Measurements from ENCODE around the gene IGHMBP2.
A peak's percentile ranks its signal among the peaks of the same experiment; 100 is the strongest.

Gene IGHMBP2

DNA sequence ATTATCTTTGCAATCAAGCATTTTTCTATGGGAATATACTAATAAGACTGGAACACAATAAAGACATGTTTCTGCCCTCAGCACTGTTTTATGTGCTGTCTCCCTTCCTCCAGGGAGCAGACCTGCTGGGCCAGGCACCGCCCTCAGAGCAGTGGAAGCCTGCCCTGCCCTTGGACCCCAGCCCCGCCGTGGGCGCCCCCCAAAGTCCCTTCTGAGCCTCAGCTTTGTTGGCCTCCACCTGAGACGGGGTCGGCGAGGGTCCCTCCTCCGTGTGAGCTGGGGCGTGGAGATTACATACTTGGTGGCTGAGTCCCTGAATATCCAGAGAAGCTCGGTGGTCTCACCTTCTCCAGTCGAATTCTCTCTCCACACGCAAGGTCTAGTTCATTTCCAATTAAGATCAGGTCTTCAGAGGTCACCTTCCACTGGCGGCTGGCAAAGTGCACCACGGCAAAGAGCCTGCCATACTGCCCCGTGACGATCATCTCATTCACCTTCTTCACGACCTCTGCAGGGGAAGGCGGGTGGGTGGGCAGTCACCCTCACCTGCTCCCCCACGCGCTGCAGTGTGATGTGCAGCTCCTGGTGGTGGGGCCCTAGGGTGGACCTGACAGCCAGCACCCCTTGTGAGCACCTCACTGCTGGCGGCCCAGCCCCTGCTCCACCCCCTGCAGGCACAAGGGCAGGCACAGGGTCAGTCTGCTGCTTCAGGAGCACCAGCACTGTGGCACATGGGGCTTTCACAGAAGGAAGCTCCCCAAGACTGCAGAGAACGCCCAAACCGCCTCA lies 7.3 kb upstream of the IGHMBP2 start:
- no peak for TF ChIP-seq JUND (IDR thresholded peaks at IDR 0.05; ENCODE audit: low read depth)
- no peak for DNase-seq (ENCODE audit: low read depth in 1 of 2, low spot score in 1 of 2)
- in situ Hi-C loops (cut with HindIII; ENCODE audit: low pct_unique_long_range_greater_than_20kb, low sequenced_read_pairs), result no loop called here

DNA sequence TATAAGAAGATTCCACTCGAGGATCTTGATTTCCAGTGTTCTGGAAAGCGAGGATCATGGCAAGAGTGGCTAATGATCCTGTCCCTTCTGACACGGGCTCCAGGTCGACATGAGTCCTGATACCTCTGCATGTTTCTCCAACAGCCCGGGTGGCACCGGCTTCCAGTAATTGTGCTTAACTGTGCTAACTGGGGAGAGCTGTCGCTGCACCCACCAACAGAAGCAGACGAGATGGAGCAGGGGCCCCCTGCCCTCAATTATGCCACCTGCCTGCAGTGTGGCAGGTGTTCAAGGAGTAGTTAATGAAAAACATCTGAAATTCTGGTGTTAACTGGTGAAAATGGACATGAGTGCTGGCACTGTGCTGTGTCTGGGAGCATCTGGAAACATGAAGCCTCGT lies 6.2 kb upstream of the IGHMBP2 start:
- TF ChIP-seq JUND (IDR thresholded peaks at IDR 0.05; ENCODE audit: low read depth), result no peak
- no peak for DNase-seq (ENCODE audit: low read depth in 1 of 2, low spot score in 1 of 2)
- in situ Hi-C loops (cut with HindIII; ENCODE audit: low pct_unique_long_range_greater_than_20kb, low sequenced_read_pairs), result no loop called here

DNA sequence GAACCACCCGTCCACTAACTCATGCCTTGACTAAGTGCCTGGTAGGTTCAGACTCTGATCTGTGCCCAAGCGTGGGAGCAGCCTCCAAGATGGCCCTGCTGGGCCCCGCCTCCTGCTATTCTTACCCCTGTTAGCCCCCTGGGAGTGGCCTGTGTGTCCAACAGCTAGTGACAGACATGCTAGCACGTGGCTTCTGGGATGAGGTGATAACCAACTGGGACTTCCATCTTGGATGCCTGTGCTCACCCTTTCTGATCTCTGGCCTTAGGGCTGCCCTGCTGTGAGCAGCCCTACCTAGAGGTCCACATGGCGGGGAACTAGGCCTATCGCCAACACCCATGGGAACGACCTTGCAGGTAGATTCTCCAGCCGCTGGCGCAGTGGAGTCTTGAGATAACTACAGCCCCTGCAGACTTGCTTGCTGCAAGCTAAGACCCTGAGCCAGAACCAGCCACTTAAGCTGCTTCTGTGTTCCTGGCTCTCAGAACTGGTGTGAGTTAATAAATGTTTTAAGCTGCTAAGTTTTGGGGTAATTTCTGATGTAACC lies 2.8 kb upstream of the IGHMBP2 start:
- TF ChIP-seq JUND (IDR thresholded peaks at IDR 0.05; ENCODE audit: low read depth), result no peak
- no peak for DNase-seq (ENCODE audit: low read depth in 1 of 2, low spot score in 1 of 2)
- in situ Hi-C loops (cut with HindIII; ENCODE audit: low pct_unique_long_range_greater_than_20kb, low sequenced_read_pairs), result no loop called here

DNA sequence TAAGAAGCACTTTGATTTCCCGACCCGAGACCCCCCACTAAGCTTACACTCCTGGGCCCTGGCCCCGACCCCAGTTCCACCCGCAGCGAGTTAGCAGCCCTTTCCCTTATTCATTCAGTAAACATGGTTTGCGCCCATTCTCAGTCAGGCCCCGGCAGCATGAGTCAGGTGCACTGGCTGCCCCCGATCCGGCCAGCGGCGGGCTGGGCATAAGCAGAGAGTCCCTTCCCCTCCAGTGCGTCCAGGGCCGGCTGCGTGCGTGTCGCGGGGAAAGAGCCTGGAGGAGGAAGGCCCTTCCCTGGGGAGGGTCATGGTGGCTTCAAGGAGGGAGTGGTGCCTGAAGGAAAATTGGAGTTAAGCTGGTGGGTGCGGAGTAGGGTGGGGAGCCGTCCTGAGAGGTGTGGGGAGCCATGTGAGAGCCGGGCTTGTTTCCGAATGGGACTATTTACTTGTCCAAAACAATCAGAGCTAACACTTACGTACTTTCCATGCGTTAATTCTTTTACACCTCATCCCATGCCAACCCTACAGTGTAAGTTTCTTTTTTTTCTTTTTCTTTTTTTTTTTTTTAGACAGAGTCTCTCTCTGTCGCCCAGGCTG lies 657 bp downstream of the IGHMBP2 start:
- DNase-seq (ENCODE audit: low read depth in 1 of 2, low spot score in 1 of 2), result peak; percentile 23 to 64
- in situ Hi-C loops (cut with HindIII; ENCODE audit: low pct_unique_long_range_greater_than_20kb, low sequenced_read_pairs), result no loop called here

DNA sequence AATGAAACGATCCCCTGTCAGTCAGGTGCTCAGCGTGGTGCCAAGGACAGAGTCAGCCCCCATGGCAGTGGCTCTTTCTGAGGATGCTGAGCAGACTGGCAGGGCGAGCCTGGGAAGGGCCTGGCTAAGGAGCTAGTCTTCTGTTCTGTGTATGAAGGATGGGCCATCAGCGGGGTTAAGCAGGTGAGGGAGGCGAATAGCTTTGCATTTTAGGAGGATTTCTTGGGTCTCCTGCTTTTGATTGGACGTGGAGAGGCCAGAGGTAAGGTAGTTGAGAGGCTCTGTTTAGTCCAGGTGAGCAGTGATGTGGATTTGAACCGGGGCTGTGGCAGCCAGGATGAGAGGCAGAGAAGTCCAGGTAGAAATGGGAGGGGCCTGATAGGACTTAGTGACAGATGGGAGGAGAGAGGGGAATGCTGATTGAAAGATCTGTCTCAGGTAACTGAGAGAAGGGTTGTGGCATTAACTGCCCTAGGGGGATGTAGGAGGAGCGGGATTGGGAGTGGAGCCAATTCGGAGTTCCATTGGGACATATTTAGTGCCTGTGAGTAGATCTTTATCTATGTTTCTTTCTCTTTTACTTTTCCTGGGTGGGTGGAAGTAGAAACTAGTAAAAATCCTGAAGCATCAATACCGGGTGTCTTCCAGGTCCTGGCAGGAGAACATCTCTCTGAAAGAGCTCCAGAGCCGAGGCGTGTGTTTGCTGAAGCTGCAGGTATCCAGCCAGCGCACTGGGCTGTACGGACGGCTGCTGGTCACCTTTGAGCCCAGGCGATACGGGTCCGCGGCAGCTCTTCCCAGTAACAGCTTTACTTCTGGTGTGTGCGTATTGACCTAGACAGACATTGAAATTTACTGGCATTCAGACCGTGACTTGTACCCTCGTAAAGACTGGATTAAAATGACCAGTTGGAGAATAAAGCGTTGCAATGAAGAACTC lies 2.0 kb downstream of the IGHMBP2 start:
- peak; percentile 55 to 74 for DNase-seq (ENCODE audit: low read depth in 1 of 2, low spot score in 1 of 2)
- TF ChIP-seq JUND (IDR thresholded peaks at IDR 0.05; ENCODE audit: low read depth), result no peak
- in situ Hi-C loops (cut with HindIII; ENCODE audit: low pct_unique_long_range_greater_than_20kb, low sequenced_read_pairs), result no loop called here

More for the DNA sequence above, 657 bp downstream of the IGHMBP2 start:
- TF ChIP-seq JUND (IDR thresholded peaks at IDR 0.05; ENCODE audit: low read depth), result no peak

DNA sequence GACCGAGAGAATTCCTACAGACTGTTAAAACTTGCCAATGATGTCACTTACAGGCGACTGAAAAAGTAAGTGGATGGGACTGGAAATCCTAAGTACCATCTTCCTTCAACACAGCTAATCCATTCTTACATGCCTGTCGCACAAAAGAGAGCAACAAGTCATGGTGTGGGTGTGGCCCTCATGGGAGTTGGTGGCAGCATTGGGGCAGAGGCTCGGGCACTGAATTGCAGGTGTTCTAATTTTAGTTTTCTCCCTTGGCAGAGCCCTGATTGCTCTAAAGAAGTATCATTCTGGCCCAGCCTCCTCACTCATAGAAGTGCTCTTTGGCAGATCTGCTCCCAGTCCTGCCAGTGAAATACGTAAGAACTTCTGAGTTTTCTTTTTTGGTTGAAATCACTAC lies 4.6 kb downstream of the IGHMBP2 start:
- no peak for TF ChIP-seq JUND (IDR thresholded peaks at IDR 0.05; ENCODE audit: low read depth)
- DNase-seq (ENCODE audit: low read depth in 1 of 2, low spot score in 1 of 2), result no peak
- in situ Hi-C loops (cut with HindIII; ENCODE audit: low pct_unique_long_range_greater_than_20kb, low sequenced_read_pairs), result no loop called here

DNA sequence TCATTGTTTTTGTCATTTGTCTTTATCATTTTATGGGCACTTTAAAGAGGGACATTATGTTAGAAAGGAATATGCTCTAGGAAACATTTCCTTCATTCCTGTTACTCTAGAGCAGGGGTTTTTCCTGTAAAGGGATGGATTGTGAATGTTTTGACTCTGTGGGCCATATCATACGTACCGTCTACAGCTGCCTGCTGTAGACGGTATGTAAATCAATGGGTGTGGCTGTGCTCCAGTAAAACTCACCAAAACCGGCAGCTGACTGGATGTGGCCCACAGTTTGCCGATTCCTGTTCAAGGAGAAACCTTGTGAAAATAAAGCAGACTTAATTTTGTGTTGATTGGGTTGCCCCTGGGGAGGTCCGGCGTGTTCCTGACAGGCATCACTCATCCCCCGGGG lies 7.3 kb downstream of the IGHMBP2 start:
- TF ChIP-seq JUND (IDR thresholded peaks at IDR 0.05; ENCODE audit: low read depth), result no peak
- in situ Hi-C loops (cut with HindIII; ENCODE audit: low pct_unique_long_range_greater_than_20kb, low sequenced_read_pairs), result no loop called here

DNA sequence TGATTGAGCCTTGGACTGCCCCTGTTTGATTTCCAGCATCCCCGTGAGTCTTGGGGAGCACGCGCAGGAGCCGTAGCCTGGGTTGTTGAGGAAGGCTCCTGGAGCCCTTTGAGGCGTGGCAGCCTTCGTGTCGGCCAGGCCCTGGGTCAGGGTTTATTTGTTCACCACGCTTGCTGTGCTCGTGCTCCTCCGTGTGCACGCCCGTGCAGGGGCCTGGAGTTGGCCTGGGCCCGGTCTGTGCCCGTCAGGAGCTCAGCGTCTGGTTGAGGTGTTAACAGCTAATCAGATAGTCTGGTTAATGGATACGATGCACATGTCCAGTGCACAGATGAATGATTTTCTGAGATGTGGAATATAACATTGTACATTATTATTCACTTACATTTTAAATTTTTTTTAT lies 8.0 kb downstream of the IGHMBP2 start:
- DNase-seq (ENCODE audit: low read depth in 1 of 2, low spot score in 1 of 2), result no peak
- no peak for TF ChIP-seq JUND (IDR thresholded peaks at IDR 0.05; ENCODE audit: low read depth)
- in situ Hi-C loops (cut with HindIII; ENCODE audit: low pct_unique_long_range_greater_than_20kb, low sequenced_read_pairs), result no loop called here

More for the DNA sequence above, 7.3 kb downstream of the IGHMBP2 start:
- DNase-seq (ENCODE audit: low read depth in 1 of 2, low spot score in 1 of 2), result no peak

DNA sequence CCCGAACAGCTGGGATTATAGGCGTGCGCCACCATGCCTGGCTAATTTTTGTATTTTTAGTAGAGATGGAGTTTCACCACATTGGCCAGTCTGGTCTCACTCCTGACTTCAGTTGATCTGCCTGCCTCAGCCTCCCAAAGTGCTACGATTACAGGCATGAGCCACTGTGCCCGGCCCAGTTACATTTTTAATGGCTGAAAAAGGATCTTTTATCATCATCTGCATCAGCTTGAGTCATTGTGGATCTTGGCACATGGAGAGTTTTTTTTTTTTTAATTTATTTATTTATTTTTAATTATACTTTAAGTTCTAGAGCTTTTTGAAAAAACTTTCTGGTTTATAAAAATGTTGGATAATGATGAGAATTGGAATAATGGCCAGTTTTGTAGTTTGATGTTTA lies 8.6 kb downstream of the IGHMBP2 start:
- DNase-seq (ENCODE audit: low read depth in 1 of 2, low spot score in 1 of 2), result no peak
- no peak for TF ChIP-seq JUND (IDR thresholded peaks at IDR 0.05; ENCODE audit: low read depth)
- in situ Hi-C loops (cut with HindIII; ENCODE audit: low pct_unique_long_range_greater_than_20kb, low sequenced_read_pairs), result no loop called here

DNA sequence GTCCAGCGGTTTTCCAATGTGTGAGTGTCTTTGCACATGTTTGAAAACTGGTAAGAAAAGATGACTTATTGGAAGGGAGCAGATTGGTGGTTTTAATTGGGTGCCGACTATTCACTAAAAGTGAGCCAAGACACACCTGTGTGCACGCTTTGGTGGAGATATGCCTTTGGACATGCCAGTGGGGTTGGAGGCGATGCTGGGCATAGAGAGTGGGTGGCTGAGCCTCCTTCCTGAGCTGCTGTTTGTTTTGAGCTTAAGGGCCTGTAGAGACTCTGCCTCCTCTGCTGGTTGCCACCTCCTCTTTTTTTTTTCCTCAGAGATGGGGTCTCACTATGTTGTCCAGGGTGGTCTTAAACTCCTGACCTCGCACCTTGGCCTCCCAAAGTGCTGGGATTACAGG lies 9.5 kb downstream of the IGHMBP2 start:
- DNase-seq (ENCODE audit: low read depth in 1 of 2, low spot score in 1 of 2), result no peak
- in situ Hi-C loops (cut with HindIII; ENCODE audit: low pct_unique_long_range_greater_than_20kb, low sequenced_read_pairs), result no loop called here
- no peak for TF ChIP-seq JUND (IDR thresholded peaks at IDR 0.05; ENCODE audit: low read depth)

DNA sequence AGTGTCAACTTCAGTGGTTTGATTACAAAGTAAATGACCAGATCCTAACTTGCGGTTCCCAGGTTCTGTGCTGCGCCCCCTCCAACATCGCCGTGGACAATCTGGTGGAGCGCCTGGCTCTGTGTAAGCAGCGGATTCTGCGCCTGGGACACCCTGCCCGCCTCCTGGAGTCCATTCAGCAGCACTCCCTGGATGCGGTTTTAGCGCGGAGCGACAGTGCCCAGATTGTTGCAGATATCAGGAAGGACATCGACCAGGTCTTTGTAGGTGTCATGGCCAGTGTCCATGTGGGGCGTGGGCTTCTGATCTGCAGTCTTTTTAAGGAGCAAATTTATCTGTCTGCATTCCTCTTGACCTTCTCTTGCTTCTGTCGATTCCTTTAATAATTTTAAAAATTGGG lies 11.1 kb downstream of the IGHMBP2 start:
- DNase-seq (ENCODE audit: low read depth in 1 of 2, low spot score in 1 of 2), result no peak
- no peak for TF ChIP-seq JUND (IDR thresholded peaks at IDR 0.05; ENCODE audit: low read depth)
- in situ Hi-C loops (cut with HindIII; ENCODE audit: low pct_unique_long_range_greater_than_20kb, low sequenced_read_pairs), result no loop called here

DNA sequence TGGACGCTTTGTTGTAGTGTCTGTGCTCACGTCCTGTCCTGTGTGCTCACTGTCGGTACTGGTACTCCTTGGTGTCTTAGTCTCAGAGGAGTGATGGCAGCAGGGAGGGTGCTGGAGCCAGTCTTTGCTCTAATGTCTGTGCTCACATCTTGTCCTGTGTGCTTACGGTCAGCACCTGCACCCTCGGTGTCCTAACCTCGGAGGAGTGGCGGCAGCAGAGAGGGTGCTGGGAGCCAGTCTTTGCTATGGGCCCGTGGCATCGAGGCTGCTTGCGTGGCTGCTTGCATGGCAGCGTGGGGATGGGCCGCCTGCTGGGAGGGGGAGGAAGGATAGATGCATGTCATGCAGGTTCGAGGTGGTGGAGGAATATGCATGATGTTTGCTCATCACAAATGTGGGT lies 12.7 kb downstream of the IGHMBP2 start:
- TF ChIP-seq JUND (IDR thresholded peaks at IDR 0.05; ENCODE audit: low read depth), result no peak
- DNase-seq (ENCODE audit: low read depth in 1 of 2, low spot score in 1 of 2), result no peak
- in situ Hi-C loops (cut with HindIII; ENCODE audit: low pct_unique_long_range_greater_than_20kb, low sequenced_read_pairs), result no loop called here
